Astrocyte (in vitro differentiated cells and primary cell): ENCODE results near the gene HK3. TPM values are rescaled to one million over a fixed set of nuclear protein-coding genes. Genes with fewer than 3 reads are reported as not detected.

Experiments used
- DNase-seq: peaks from one replicate; pipeline ENCODE4 v3.0.0-alpha.2; 2010; ENCODE audit warnings: low read depth
- FAIRE-seq: peaks from 2 replicates; lab custom pipeline; 2011; peaks lifted over from hg19 to GRCh38; lab: Jason Lieb, UNC
- H2AFZ ChIP-seq: 2 replicates; pipeline ENCODE4 v1.6.0; 2012; ENCODE audit warnings: low read depth, low read length, inconsistent platforms
- H3K27ac ChIP-seq: 2 replicates; pipeline ENCODE4 v1.5.1; 2011; ENCODE audit warnings: low read depth, low read length, inconsistent platforms
- H3K27me3 ChIP-seq: 2 replicates; pipeline ENCODE4 v1.6.0; 2011; ENCODE audit warnings: low read length, inconsistent platforms; ENCODE audit not compliant: insufficient read depth
- H3K36me3 ChIP-seq: 2 replicates; pipeline ENCODE4 v1.5.1; 2011; ENCODE audit warnings: low read length, inconsistent platforms; ENCODE audit not compliant: insufficient read depth
- H3K4me1 ChIP-seq: 2 replicates; pipeline ENCODE4 v1.5.1; 2011; ENCODE audit warnings: low read length, inconsistent platforms; ENCODE audit not compliant: insufficient read depth
- H3K4me2 ChIP-seq: 2 replicates; pipeline ENCODE4 v1.6.0; 2012; ENCODE audit warnings: low read length, inconsistent platforms
- H3K4me3 ChIP-seq: 2 replicates; pipeline ENCODE4 v1.5.1; 2011; ENCODE audit warnings: low read depth, mild to moderate bottlenecking, low read length, inconsistent platforms; ENCODE audit not compliant: insufficient read depth
- H3K79me2 ChIP-seq: 2 replicates; pipeline ENCODE4 v1.6.0; 2012; ENCODE audit warnings: mild to moderate bottlenecking, low read length, inconsistent platforms; ENCODE audit not compliant: insufficient read depth
- H3K9ac ChIP-seq: 2 replicates; pipeline ENCODE4 v1.6.0; 2012; ENCODE audit warnings: mild to moderate bottlenecking, low read length, inconsistent platforms
- H3K9me3 ChIP-seq: 2 replicates; pipeline ENCODE4 v1.5.1; 2012; ENCODE audit warnings: low read depth, mild to moderate bottlenecking, low read length, inconsistent platforms; ENCODE audit not compliant: insufficient read depth
- H4K20me1 ChIP-seq: 2 replicates; pipeline ENCODE4 v1.6.0; 2012; ENCODE audit warnings: low read length, inconsistent platforms; ENCODE audit not compliant: insufficient read depth
- H3K27ac Mint-ChIP-seq: one replicate; pipeline ENCODE4 v1.8.0; 2021; ENCODE audit warnings: mild to moderate bottlenecking, mixed read lengths; ENCODE audit not compliant: unreplicated experiment
- H3K27me3 Mint-ChIP-seq: one replicate; pipeline ENCODE4 v1.8.0; 2021; ENCODE audit warnings: low read depth, mixed read lengths; ENCODE audit not compliant: unreplicated experiment
- H3K36me3 Mint-ChIP-seq: one replicate; pipeline ENCODE4 v1.8.0; 2021; ENCODE audit warnings: low read depth, mixed read lengths; ENCODE audit not compliant: unreplicated experiment
- H3K4me1 Mint-ChIP-seq: one replicate; pipeline ENCODE4 v1.8.0; 2021; ENCODE audit warnings: low read depth, mixed read lengths; ENCODE audit not compliant: unreplicated experiment
- H3K4me3 Mint-ChIP-seq: one replicate; pipeline ENCODE4 v1.8.0; 2021; ENCODE audit warnings: mild to moderate bottlenecking, moderate library complexity, mixed read lengths; ENCODE audit not compliant: unreplicated experiment
- H3K9me3 Mint-ChIP-seq: one replicate; pipeline ENCODE4 v1.8.0; 2021; ENCODE audit warnings: mild to moderate bottlenecking, mixed read lengths; ENCODE audit not compliant: unreplicated experiment
- CTCF ChIP-seq: IDR thresholded peaks from 2 replicates; pipeline ENCODE4 v1.5.1; 2011; ENCODE audit warnings: low read depth, mild to moderate bottlenecking, inconsistent platforms, low read length, moderate library complexity; ENCODE audit not compliant: insufficient read depth
- EZH2 ChIP-seq: IDR thresholded peaks from 2 replicates; pipeline ENCODE4 v1.6.1; 2012; ENCODE audit warnings: mild to moderate bottlenecking, low read length, inconsistent platforms; ENCODE audit not compliant: insufficient read depth
- total RNA-seq: library from RNA; stranded (reverse); gene quantifications from 2 replicates; pipeline ENCODE4 v1.2.1, GENCODE V29; 2021

The HK3 gene
- total RNA-seq, 1 donor from 2014 or later = not detected

- Histone ChIP-seq H3K36me3 (no peaks in the 10 kb centered on the region), H3K4me1 (no peaks in the 10 kb centered on the region), H4K20me1 (no peaks in the 10 kb centered on the region), H3K27ac (no peak overlapping the region), H3K4me3 (no peak overlapping the region), H3K9me3 (no peaks in the 10 kb centered on the region), H3K9ac (no peak overlapping the region), H3K4me2 (no peak overlapping the region), H3K27me3 (peaks cover 28% of the 10 kb centered on the region), H2AFZ (no peak overlapping the region), H3K79me2 (no peaks in the 10 kb centered on the region)
- no peak for FAIRE-seq
- H3K4me1 Mint-ChIP-seq = peaks cover 4% of the 10 kb centered on the region
- no peaks in the 10 kb centered on the region for H3K36me3 Mint-ChIP-seq
- no peaks in the 10 kb centered on the region for H3K9me3 Mint-ChIP-seq
- TF ChIP-seq CTCF = no peak
- TF ChIP-seq EZH2 = peak; percentile 73
- no peak for DNase-seq
- peaks cover 51% of the 10 kb centered on the region for H3K27me3 Mint-ChIP-seq
- H3K27ac Mint-ChIP-seq = peak overlapping the region; percentile 86
- no peak overlapping the region for H3K4me3 Mint-ChIP-seq
Observed at GRCh38 chr5:176866707-176867310, 32.3 kb downstream of the HK3 start.

GRCh38 chr5:176865964-176866363, 33.2 kb downstream of the HK3 start:
- peaks cover 54% of the 10 kb centered on the region for H3K27me3 Mint-ChIP-seq
- H4K20me1 ChIP-seq = no peaks in the 10 kb centered on the region
- TF ChIP-seq EZH2 (no peak), CTCF (no peak)
- H3K79me2 ChIP-seq = no peaks in the 10 kb centered on the region
- no peak overlapping the region for H3K9ac ChIP-seq
- peaks cover 4% of the 10 kb centered on the region for H3K4me1 Mint-ChIP-seq
- H3K36me3 ChIP-seq = no peaks in the 10 kb centered on the region
- H3K36me3 Mint-ChIP-seq = no peaks in the 10 kb centered on the region
- H3K4me2 ChIP-seq = no peak overlapping the region
- no peak overlapping the region for H3K27ac Mint-ChIP-seq
- DNase-seq (no peak), FAIRE-seq (no peak)
- H3K9me3 ChIP-seq = no peaks in the 10 kb centered on the region
- H3K4me1 ChIP-seq = no peaks in the 10 kb centered on the region
- H3K4me3 ChIP-seq = no peak overlapping the region
- H3K27me3 ChIP-seq = peaks cover 28% of the 10 kb centered on the region
- no peak overlapping the region for H3K27ac ChIP-seq
- H3K4me3 Mint-ChIP-seq = no peak overlapping the region
- H2AFZ ChIP-seq = no peak overlapping the region
- no peaks in the 10 kb centered on the region for H3K9me3 Mint-ChIP-seq

GRCh38 chr5:176864755-176865154, 34.4 kb downstream of the HK3 start:
- no peaks in the 10 kb centered on the region for H3K79me2 ChIP-seq
- H3K36me3 Mint-ChIP-seq = no peaks in the 10 kb centered on the region
- no peaks in the 10 kb centered on the region for H3K4me1 ChIP-seq
- no peak overlapping the region for H3K27ac Mint-ChIP-seq
- H2AFZ ChIP-seq = no peak overlapping the region
- H3K27me3 ChIP-seq = peaks cover 28% of the 10 kb centered on the region
- peaks cover 4% of the 10 kb centered on the region for H3K4me1 Mint-ChIP-seq
- no peaks in the 10 kb centered on the region for H3K36me3 ChIP-seq
- no peak overlapping the region for H3K4me3 ChIP-seq
- H3K4me2 ChIP-seq = no peak overlapping the region
- no peaks in the 10 kb centered on the region for H4K20me1 ChIP-seq
- H3K9ac ChIP-seq = no peak overlapping the region
- no peak overlapping the region for H3K4me3 Mint-ChIP-seq
- no peak for TF ChIP-seq EZH2
- H3K27ac ChIP-seq = no peak overlapping the region
- H3K27me3 Mint-ChIP-seq = peaks cover 55% of the 10 kb centered on the region
- H3K9me3 ChIP-seq = no peaks in the 10 kb centered on the region
- DNase-seq = no peak
- no peaks in the 10 kb centered on the region for H3K9me3 Mint-ChIP-seq
- no peak for FAIRE-seq
